Measurements from ENCODE around the gene RAD23A.

RAD23A gene

DNA sequence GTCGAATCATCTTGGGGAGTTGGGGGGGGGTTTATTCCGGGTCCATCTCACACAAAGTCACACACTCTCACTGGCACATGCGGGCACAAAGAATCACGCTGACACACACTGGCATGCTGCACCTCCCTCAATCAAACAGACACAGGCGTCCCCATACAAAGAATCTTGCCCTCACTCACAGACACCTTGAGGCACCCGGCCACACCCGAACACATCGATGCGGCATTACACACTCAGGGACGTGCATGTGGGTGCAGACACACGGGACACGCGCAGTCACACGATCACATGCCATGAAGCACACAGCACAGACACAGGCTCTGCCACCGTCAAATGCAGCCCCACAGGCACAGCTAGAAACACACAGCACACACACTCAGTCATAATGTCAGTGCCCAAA is 57.4 kb downstream of the RAD23A start:
- DNase-seq (ENCODE audit: low read depth, low spot score) = no peak
